Adipocyte (in vitro differentiated cells): ENCODE data around the gene TMEM88.
A peak's percentile ranks its signal among the peaks of the same experiment; 100 is the strongest.
"Not testable (repeated sequence)": the region's sequence is repeated elsewhere in the genome, so short reads cannot be mapped to it uniquely, and the experiment has no call there.

Experiments used
- DNase-seq: peaks from one replicate; pipeline ENCODE4 v3.0.0-alpha.2; 2015; ENCODE audit warnings: low read depth
- H3K27me3 ChIP-seq: replicated peaks from 2 replicates; pipeline ENCODE4 v1.7.0; 2013; ENCODE audit warnings: mild to moderate bottlenecking, low read length, moderate library complexity; ENCODE audit not compliant: control insufficient read depth, insufficient read depth
- H3K36me3 ChIP-seq: 2 replicates; pipeline ENCODE4 v1.7.0; 2013; ENCODE audit warnings: low read length, mild to moderate bottlenecking, moderate library complexity; ENCODE audit not compliant: control insufficient read depth, insufficient read depth, severe bottlenecking
- H3K4me1 ChIP-seq: 2 replicates; pipeline ENCODE4 v1.7.0; 2013; ENCODE audit warnings: mild to moderate bottlenecking, low read length, moderate library complexity; ENCODE audit not compliant: control insufficient read depth, insufficient read depth
- H3K4me3 ChIP-seq: 2 replicates; pipeline ENCODE4 v1.7.0; 2013; ENCODE audit warnings: mild to moderate bottlenecking, low read length, moderate library complexity
- H3K9ac ChIP-seq: 2 replicates; pipeline ENCODE4 v1.7.0; 2013; ENCODE audit warnings: mild to moderate bottlenecking, low read length, moderate library complexity
- H3K9me3 ChIP-seq: 2 replicates; pipeline ENCODE4 v1.7.0; 2013; ENCODE audit warnings: mild to moderate bottlenecking, low read length, moderate library complexity; ENCODE audit not compliant: control insufficient read depth

Gene TMEM88

DNA sequence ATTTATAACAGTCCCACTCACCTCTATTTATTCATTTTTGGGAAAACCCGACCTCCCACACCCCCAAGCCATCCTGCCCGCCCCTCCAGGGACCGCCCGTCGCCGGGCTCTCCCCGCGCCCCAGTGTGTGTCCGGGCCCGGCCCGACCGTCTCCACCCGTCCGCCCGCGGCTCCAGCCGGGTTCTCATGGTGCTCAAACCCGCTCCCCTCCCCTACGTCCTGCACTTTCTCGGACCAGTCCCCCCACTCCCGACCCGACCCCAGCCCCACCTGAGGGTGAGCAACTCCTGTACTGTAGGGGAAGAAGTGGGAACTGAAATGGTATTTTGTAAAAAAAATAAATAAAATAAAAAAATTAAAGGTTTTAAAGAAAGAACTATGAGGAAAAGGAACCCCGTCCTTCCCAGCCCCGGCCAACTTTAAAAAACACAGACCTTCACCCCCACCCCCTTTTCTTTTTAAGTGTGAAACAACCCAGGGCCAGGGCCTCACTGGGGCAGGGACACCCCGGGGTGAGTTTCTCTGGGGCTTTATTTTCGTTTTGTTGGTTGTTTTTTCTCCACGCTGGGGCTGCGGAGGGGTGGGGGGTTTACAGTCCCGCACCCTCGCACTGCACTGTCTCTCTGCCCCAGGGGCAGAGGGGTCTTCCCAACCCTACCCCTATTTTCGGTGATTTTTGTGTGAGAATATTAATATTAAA, 638 bp upstream of the TMEM88 start:
- peaks cover 26% of the 10 kb centered on the region for H3K4me1 ChIP-seq
- DNase-seq: no peak
- H3K36me3 ChIP-seq: peaks cover 40% of the 10 kb centered on the region
- H3K4me3 ChIP-seq: no peak overlapping the region
- no peak overlapping the region for H3K9ac ChIP-seq
- H3K9me3 ChIP-seq: no peaks in the 10 kb centered on the region
- no peaks in the 10 kb centered on the region for H3K27me3 ChIP-seq

DNA sequence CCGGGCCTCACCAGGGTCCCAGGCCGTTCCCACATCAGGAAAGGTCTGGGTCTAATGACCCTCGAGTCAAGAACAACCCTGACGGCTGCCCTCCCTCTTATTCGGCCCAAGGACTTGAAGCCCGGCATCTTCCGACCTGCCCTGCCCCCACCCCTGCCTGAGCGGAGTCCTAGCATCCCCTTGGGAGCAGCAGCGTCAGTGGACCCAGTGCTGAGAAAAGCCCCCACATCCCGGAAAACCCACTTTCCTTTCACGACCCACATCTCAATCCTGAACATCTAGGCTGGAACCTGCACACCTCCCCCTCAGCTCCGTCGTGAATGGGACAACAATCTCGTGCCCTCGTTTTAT, 769 bp downstream of the TMEM88 start:
- Histone ChIP-seq H3K4me1 (peaks cover 28% of the 10 kb centered on the region), H3K36me3 (peaks cover 26% of the 10 kb centered on the region), H3K27me3 (no peaks in the 10 kb centered on the region), H3K9ac (peak overlapping the region; percentile 97), H3K4me3 (peak overlapping the region; percentile 82), H3K9me3 (no peaks in the 10 kb centered on the region)
- no peak for DNase-seq

DNA sequence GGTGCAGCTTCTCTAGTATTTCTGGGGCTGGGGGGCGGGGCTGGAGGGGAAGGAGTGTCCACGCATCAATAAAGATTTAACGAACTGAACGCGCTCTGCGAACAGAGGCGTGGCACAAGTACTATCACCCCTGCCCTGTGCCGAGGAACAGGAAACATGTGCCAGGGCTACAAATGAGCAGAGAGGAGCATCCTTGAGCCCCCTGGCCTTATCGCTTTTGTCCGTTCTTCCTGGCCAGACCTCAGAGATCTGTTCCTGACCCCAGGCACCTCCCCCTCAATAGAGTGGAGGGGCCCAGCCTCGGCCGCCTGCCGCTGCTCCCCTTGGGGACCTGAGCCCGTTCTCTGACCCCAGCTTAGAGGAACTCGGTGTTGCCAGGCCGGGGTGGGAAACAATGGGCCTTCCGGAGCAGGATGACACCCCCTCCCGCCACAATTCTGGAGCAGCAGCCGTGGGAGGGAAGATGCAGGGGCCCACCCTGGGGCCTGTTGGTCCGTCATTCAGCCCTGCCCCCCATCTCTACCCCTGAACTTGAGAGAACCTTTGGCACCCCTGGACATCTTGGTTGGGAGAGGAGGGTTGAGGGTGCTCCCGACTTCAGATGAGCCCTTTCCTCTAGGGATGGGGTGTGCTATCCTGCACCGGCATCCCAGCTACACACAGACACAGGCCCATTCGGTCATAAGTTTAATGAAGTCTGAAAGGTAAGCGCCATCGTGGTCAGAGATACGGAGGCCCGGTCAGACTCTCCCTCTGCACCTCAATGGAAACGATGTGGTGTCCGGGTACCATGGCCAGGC, 1.3 kb downstream of the TMEM88 start:
- H3K9me3 ChIP-seq: no peaks in the 10 kb centered on the region
- DNase-seq: peak; percentile 32
- H3K4me3 ChIP-seq: peak overlapping the region; percentile 82
- H3K4me1 ChIP-seq: peaks cover 28% of the 10 kb centered on the region
- H3K9ac ChIP-seq: peak overlapping the region; percentile 97
- H3K27me3 ChIP-seq: no peaks in the 10 kb centered on the region
- H3K36me3 ChIP-seq: peaks cover 20% of the 10 kb centered on the region

DNA sequence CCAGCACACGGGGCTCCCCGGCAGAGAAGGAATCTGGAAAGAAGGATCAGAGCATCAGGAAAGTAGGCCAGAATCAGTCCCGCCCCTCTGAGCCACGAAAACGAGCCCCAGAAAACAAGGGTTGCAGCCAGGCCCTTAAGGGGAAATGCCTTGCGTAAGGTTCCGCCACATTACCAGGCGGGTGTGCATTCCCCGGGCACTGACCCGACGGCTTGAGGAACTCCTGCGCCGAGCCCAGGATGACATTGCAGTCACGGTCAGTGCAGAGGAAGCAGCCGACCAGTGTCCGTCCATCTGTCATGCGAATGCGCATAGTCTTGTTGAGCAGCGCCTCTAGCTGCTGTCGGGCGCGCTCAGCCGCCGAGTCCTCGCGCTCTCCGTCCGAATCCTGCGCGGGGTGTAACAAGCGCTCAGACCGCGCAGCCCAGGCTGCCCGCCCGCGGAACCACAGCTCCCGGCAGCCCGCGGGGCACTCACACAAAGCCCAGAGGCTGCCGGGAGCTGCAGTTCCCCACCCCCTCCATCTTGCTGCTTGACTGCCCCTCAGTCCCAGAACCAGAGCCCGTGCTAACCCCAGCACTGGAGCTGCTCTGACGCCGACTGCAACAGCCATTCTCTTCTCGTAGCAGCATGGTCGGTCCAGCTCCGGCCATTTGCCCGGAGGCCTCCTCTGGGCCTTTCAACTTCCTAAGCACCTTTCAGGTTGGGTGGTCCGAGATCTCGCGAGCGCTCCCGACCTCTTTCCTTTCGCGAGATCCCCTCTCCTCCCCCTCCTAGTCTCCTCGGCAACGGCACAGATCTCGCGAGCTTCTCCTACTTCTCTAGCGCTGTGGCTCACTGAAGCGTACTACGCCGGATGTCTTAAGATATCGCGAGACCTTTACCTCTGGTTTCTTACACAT, 2.2 kb downstream of the TMEM88 start, which contains the start of gene NAA38:
Gene NAA38 (minus strand): TSS at position 749 of the 902 bp plus-strand sequence. CDS start 96 bp downstream, at position 653.
- DNase-seq: peak; percentile 100
- Histone ChIP-seq H3K9ac (peak within 1 kb of the TSS; percentile 97), H3K4me3 (peak within 1 kb of the TSS; percentile 82), H3K9me3 (no peaks in the 10 kb centered on the region), H3K36me3 (peaks cover 15% of the 10 kb centered on the region), H3K4me1 (peaks cover 28% of the 10 kb centered on the region), H3K27me3 (no peaks in the 10 kb centered on the region)

DNA sequence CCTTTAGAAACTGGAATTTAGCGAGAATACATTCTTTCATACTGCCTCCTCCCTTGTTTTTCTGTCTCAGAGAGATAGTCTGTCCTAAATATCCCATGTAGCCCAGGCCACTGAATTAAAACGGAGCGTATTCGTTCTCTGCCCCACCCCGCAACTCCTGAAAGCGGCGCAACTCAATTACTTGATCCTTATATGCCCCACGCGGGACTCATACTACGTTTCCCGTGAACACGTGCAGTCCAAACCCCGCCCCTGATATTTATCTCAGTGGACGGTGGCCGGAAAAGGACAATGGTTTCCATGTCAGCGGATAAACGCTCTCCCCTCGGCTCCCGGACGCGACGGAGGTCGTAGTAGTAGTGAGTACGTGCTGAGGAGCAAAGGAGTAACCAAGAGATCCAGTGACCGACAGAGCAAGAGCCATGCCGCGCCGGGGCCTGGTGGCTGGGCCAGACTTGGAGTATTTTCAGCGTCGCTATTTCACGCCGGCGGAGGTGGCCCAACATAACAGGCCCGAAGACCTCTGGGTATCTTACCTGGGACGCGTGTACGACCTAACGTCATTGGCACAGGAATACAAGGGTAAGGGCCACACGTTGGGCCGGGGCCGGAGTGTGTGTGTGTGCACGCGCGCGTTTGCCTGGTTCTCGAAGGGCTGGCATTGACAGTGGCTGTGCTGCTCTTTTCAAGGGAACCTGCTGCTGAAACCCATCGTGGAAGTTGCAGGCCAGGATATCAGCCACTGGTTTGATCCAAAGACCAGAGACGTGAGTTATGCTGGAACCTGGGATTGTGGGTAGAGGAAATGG, 3.1 kb downstream of the TMEM88 start, which contains the start of gene CYB5D1:
Gene CYB5D1 (plus strand): TSS at position 291 of the 809 bp plus-strand sequence. CDS start 132 bp downstream, at position 423.
- peak within 1 kb of the TSS; percentile 97 for H3K9ac ChIP-seq
- no peaks in the 10 kb centered on the region for H3K27me3 ChIP-seq
- peaks cover 28% of the 10 kb centered on the region for H3K4me1 ChIP-seq
- H3K4me3 ChIP-seq: peak within 1 kb of the TSS; percentile 82
- peaks cover 9% of the 10 kb centered on the region for H3K36me3 ChIP-seq
- peak; percentile 97 for DNase-seq
- H3K9me3 ChIP-seq: no peaks in the 10 kb centered on the region

DNA sequence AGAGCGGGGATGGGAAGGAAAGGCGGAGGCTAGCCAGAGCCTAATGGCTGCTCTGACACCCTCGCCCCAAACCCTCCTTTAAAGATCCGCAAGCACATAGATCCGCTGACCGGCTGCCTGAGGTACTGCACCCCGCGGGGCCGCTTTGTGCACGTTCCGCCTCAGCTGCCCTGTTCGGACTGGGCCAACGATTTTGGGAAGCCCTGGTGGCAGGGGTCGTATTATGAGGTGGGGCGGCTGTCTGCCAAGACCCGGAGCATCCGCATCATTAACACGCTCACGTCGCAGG, 3.6 kb downstream of the TMEM88 start:
- Histone ChIP-seq H3K9ac (peak overlapping the region; percentile 97), H3K9me3 (no peaks in the 10 kb centered on the region), H3K36me3 (peaks cover 4% of the 10 kb centered on the region), H3K27me3 (no peaks in the 10 kb centered on the region), H3K4me3 (peak overlapping the region; percentile 82), H3K4me1 (peaks cover 28% of the 10 kb centered on the region)
- peak; percentile 80 for DNase-seq

DNA sequence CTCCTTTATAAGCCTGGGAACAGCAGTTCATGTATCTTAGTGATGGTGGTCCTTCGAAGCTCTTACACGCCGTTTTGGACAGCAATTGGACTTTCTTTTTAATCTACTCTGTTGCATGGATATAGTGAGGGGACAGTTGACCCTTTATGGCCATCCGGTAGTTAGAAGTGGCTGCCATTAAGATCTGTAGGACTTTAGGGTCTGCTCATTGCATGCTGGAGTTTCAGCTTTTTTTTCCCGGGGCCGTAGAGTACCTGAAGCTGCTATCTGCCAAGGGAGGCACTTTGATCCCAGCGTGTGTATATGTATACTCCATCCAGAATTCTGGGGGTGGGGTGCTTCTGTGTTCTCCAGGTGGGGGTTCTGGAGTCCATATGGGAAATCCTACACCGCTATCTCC, 4.2 kb downstream of the TMEM88 start:
- Histone ChIP-seq H3K27me3 (no peaks in the 10 kb centered on the region), H3K36me3 (peaks cover 7% of the 10 kb centered on the region), H3K9ac (peak overlapping the region; percentile 97), H3K4me1 (peaks cover 28% of the 10 kb centered on the region), H3K9me3 (no peaks in the 10 kb centered on the region), H3K4me3 (peak overlapping the region; percentile 82)
- DNase-seq: no peak

DNA sequence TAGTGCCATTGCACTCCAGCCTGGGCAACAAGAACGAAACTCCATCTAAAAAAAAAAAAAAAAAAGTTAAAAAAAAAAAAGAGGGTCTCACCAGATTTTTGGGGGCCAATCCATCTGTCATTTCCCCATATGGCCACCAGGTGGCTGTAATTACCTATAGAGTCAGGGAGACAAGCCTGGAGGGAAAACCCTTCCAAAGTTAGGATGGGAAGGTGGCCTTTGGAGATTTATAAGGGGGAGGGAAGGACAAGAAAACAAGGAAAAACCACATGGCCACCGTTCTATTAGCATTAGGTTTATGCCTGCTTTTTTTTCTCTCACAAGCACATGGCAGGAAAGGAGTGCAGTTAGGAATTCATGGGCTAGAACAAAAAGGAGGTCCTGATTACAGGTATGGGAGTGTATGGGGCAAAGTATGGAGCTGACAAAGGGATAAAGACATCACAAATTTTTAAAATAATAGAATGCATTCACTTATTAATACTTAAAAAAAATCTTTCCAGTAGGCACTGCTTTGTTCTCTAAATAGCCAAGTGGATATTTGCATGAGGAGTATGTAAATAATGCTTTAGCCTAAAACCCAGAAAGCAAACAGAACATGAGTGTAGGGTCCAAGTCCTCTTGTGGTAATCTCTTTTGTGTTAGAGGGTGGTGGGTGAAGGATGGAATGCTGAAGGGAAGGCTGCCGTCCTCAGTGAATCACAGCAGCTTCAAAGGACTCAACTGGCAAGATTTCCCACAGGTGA, 8.0 kb downstream of the TMEM88 start:
- DNase-seq: peak; percentile 83
- Histone ChIP-seq H3K9me3 (no peaks in the 10 kb centered on the region), H3K36me3 (peaks cover 10% of the 10 kb centered on the region), H3K27me3 (no peaks in the 10 kb centered on the region), H3K4me3 (no peak overlapping the region), H3K4me1 (peaks cover 11% of the 10 kb centered on the region), H3K9ac (no peak overlapping the region)

DNA sequence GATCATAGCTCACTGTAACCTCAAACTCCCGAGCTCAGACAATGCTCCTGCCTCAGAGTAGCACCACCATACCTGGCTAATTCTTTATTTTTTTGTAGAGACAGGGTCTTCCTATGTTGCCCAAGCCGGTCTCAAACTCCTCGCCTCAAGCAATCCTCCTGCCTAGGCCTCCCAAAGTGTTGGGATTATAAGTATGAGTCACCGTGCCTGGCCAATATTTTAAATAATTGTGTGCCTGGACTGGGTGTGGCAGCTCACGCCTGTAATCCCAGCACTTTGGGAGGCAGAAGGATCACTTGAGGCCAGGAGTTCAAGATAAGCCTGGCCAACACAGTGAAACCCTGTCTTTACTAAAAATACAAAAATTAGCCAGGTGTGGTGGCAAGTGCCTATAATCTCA, 9.5 kb downstream of the TMEM88 start:
- not testable (repeated sequence) for H3K36me3 ChIP-seq, DNase-seq, H3K9me3 ChIP-seq, H3K27me3 ChIP-seq, H3K4me1 ChIP-seq, H3K9ac ChIP-seq, H3K4me3 ChIP-seq

DNA sequence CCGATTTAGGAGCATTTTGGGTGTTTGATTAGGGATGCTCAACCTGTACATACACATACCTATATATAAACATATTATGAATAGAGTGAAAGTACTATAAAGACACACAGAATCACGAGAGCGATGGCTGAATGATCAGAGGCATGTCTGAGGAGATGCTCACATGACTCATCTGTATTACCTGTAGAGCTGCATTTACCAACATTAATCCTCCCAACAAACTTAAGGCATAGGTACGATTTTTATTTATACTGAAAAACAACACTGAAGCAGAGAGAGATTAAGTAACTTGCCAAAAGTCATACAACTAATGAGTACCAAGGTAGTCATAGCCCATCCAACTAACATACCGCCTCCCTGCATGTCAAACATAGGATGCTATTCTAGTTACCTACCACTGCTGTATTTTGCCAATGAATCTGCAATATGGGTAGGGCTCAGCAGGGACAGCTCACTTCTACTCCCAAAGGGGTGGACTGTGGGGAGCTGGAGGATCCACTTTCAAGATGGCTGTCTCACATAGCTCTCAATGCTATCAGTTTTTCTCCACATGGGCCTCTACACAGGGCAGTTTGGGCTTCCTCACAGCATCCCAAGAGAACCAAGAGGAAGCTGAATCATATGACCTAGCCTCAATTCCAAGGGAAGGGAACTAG, 10.3 kb downstream of the TMEM88 start:
- H3K4me1 ChIP-seq: no peaks in the 10 kb centered on the region
- no peak overlapping the region for H3K9ac ChIP-seq
- no peaks in the 10 kb centered on the region for H3K27me3 ChIP-seq
- peaks cover 10% of the 10 kb centered on the region for H3K36me3 ChIP-seq
- DNase-seq: no peak
- H3K4me3 ChIP-seq: no peak overlapping the region
- H3K9me3 ChIP-seq: no peaks in the 10 kb centered on the region
